GM21619 (cell line): ENCODE results near the gene FAM20C.

ENCODE experiments used
- ATAC-seq: cut with Tn5 transposase; IDR thresholded peaks from one replicate; pipeline ENCODE4 v1.9.1; 2021; ENCODE audit not compliant: unreplicated experiment

FAM20C gene

GRCh38 chr7:158771-159170, 33.6 kb upstream of the FAM20C start:
- no peak for ATAC-seq

GRCh38 chr7:159370-160270, 32.8 kb upstream of the FAM20C start:
- ATAC-seq: no peak

- ATAC-seq: no peak
Measured at GRCh38 chr7:160958-161725, 31.2 kb upstream of the FAM20C start.

GRCh38 chr7:162632-163297, 29.6 kb upstream of the FAM20C start:
- ATAC-seq: no peak

- ATAC-seq: no peak
Measured at GRCh38 chr7:163298-163695, 29.1 kb upstream of the FAM20C start.

GRCh38 chr7:163971-164881, 28.1 kb upstream of the FAM20C start:
- no peak for ATAC-seq

- ATAC-seq: no peak
Measured at GRCh38 chr7:164882-165660, 27.3 kb upstream of the FAM20C start.

GRCh38 chr7:165661-166337, 26.6 kb upstream of the FAM20C start:
- ATAC-seq: no peak

GRCh38 chr7:166338-167060, 25.9 kb upstream of the FAM20C start:
- no peak for ATAC-seq

GRCh38 chr7:167090-167855, 25.1 kb upstream of the FAM20C start:
- no peak for ATAC-seq

GRCh38 chr7:167976-168791, 24.2 kb upstream of the FAM20C start:
- ATAC-seq: no peak

GRCh38 chr7:169276-170172, 22.8 kb upstream of the FAM20C start:
- ATAC-seq: no peak

GRCh38 chr7:170551-171363, 21.6 kb upstream of the FAM20C start:
- ATAC-seq: no peak

- ATAC-seq: no peak
Measured at GRCh38 chr7:171364-171904, 20.9 kb upstream of the FAM20C start.
